ENCODE measurements around the gene HDAC1.

DNA sequence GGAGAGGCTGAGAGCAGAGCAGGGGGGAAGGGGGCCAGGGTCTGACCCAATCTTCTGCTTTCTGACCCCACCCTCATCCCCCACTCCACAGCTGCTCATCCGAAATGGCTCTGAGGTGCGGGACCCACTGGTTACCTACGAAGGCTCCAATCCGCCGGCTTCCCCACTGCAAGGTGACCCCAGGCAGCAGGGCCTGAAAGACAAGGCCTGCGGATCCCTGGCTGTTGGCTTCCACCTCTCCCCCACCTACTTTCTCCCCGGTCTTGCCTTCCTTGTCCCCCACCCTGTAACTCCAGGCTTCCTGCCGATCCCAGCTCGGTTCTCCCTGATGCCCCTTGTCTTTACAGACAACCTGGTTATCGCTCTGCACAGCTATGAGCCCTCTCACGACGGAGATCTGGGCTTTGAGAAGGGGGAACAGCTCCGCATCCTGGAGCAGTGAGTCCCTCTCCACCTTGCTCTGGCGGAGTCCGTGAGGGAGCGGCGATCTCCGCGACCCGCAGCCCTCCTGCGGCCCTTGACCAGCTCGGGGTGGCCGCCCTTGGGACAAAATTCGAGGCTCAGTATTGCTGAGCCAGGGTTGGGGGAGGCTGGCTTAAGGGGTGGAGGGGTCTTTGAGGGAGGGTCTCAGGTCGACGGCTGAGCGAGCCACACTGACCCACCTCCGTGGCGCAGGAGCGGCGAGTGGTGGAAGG is 17.1 kb upstream of the HDAC1 start:
- TF ChIP-seq, protein P1, sequence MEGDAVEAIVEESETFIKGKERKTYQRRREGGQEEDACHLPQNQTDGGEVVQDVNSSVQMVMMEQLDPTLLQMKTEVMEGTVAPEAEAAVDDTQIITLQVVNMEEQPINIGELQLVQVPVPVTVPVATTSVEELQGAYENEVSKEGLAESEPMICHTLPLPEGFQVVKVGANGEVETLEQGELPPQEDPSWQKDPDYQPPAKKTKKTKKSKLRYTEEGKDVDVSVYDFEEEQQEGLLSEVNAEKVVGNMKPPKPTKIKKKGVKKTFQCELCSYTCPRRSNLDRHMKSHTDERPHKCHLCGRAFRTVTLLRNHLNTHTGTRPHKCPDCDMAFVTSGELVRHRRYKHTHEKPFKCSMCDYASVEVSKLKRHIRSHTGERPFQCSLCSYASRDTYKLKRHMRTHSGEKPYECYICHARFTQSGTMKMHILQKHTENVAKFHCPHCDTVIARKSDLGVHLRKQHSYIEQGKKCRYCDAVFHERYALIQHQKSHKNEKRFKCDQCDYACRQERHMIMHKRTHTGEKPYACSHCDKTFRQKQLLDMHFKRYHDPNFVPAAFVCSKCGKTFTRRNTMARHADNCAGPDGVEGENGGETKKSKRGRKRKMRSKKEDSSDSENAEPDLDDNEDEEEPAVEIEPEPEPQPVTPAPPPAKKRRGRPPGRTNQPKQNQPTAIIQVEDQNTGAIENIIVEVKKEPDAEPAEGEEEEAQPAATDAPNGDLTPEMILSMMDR (IDR thresholded peaks at IDR 0.05 in 4 of 5, conservative IDR thresholded peaks at IDR 0.05 in 1 of 5) = no peak
- no peak for TF ChIP-seq POLR2A (IDR thresholded peaks at IDR 0.05)
